Stimulated activated CD8-positive, alpha-beta memory T cell treated with anti-CD3 and anti-CD28 coated beads, Interleukin-15, amount 100 ng/mL, for 48 hours (primary cell): ENCODE results near the gene RABL6.
"Not testable (repeated sequence)": the region's sequence is repeated elsewhere in the genome, so short reads cannot be mapped to it uniquely, and the experiment has no call there.

Source experiments
- DNase-seq, 2 donors: peaks; one replicate each; pipeline ENCODE4 v3.0.0-alpha.2; 2020; ENCODE audit warnings: low read depth in 2 of 2

Gene RABL6

DNA sequence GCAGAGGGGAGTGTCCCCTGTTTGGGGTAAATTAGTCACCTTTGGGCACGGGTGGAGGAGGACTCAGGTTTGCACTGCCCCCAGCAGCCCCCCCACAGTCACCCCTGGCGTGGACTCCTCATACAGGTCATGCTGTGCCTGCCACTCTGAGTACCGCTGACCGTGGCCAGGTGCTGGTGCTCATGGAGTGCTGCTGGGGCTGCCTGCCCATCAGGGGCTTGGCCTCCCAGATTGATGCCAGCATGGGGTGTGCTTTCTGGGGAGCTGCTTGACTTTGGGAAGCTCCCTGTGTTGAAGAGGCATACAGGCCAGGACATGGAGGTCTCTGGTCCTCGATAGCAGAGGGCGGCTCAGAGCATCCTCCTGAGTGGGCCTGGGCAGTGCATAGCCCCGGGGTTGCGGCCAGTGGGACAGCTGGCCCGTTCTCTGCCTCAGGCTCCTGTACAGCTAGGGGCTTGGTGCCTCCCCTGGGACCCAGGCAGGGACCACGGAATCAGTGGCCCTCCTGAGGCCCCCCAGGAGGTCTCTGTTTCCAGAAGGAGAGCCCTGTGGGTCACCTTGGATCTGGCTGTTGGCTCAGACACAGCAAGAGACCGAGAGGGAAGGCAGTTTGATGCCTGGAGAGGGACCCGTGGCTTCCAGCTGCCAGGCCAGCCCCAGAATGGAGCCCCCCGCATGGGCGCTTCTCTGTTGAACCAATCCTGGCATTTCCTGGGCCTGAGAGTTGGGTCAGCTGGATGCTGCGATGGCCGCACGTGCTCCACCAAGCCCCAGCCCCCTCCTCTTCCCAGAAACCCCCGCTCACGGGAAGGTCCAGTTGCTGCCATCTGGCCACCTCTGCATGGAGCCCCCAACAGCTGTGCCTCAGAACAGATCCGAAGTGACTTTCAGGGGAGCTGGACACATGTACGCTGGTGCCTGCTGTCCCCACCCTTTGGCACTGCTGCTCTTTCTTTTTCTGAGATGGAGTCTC, 28.5 kb downstream of the RABL6 start:
- no peak for DNase-seq

DNA sequence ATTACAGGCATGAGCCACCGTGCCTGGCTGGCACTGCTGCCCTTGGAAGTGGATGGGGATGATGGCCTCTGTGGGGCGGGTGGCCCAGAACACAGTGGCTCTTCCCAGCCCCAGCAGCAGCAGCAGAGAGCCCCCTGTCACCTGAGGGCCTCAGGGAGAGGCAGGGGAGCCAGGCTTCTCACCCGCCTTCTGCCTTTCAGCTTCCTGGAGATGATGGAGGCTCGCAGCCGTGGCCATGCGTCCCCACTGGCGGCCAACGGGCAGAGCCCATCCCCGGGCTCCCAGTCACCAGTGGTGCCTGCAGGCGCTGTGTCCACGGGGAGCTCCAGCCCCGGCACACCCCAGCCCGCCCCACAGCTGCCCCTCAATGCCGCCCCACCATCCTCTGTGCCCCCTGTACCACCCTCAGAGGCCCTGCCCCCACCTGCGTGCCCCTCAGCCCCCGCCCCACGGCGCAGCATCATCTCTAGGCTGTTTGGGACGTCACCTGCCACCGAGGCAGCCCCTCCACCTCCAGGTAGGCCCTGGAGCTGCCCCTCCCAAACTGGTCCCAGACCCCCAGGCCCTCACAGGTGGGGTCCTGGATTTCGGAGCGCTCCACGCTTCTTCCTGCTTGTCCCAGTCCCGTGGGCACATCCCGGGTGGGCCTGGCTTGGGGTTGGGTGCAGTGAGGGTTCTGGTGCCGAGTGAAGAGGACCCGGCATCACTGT, 29.6 kb downstream of the RABL6 start:
- no peak for DNase-seq

DNA sequence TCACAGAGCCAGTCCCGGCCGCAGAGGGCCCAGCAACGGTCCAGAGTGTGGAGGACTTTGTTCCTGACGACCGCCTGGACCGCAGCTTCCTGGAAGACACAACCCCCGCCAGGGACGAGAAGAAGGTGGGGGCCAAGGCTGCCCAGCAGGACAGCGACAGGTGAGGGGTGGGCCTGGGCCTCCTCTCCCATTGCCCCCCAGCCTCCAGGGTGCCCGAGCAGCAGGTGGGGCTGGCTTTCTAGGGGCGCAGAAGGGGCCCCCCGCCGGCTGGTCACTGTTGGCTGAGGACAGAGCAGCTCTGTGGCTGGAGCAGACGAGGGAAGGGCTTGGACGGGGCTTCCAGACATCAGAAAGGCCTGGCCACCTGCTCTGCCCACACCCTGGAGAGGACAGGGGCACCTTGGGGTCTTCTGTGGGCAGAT, 30.1 kb downstream of the RABL6 start:
- DNase-seq = not testable (repeated sequence)

DNA sequence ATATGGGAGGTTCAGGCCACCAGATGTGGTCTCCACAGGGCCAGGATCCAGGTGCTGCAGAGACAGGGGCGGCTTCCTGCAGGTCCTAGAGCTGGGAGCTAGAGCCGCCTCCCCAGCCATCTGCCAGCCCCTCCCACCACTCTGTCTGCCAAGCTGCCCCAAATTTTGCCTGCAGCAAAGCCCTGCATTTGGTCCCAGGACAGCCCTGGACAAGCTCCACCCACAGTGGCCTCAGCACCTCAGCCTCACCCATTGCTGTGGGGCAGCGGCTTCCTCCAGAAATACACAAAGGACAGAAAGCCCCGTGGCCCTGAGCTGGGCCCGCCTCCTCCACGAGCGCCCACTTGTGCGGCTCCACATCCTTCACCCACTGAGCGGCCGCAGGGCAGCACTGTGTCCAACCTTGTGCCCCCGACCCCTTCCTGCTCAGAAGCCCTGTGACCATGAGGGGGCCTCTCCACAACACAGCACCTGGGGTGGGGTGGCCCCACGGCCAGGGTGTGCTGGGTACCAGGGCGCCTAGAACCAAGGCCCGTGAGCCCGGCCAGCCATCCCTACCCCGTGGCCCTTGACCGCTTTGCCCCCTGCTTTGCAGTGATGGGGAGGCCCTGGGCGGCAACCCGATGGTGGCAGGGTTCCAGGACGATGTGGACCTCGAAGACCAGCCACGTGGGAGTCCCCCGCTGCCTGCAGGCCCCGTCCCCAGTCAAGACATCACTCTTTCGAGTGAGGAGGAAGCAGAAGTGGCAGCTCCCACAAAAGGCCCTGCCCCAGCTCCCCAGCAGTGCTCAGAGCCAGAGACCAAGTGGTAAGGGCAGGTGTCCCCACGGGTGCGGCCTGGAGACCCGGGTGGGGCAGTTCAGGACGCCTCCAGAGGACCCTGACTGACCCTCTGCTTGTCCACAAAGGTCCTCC, 30.8 kb downstream of the RABL6 start:
- DNase-seq = no peak

DNA sequence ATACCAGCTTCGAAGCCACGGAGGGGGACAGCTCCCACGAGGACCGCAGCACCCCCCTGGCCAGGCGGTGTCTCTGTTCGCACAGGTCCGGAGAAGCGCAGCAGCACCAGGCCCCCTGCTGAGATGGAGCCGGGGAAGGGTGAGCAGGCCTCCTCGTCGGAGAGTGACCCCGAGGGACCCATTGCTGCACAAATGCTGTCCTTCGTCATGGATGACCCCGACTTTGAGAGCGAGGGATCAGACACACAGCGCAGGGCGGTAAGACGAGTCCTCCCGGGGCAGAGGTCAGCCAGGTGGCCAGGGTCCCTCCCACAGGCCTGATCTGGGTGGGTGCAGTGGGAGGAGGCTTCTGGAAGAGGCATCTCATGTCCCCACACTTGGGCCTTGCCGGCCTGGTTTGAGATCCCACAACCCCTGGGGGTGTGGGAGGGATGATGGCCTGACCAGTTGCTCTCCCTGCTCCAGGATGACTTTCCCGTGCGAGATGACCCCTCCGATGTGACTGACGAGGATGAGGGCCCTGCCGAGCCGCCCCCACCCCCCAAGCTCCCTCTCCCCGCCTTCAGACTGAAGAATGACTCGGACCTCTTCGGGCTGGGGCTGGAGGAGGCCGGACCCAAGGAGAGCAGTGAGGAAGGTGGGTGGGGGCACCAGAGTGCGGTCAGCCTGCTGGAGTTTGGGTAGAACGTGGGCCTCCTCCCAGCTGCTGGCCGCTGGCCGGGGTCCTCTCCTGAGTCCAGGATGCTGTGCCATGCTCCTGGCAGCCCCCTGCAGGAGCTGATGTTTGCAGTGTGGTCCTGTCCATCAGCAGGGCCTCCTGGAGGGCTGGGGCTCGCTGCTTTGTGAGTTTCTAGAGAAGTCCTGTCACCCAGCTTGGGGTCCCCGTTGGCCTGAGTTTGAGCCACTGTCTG, 31.7 kb downstream of the RABL6 start:
- DNase-seq = no peak

- DNase-seq = no peak
Observed at GRCh38 chr9:136840140-136840876, 32.6 kb downstream of the RABL6 start.

- no peak for DNase-seq
Observed at GRCh38 chr9:136840877-136841645, 33.3 kb downstream of the RABL6 start.

- DNase-seq = not testable (repeated sequence)
Observed at GRCh38 chr9:136841646-136842379, 34.1 kb downstream of the RABL6 start.

- DNase-seq = peak; percentile 65 to 72
Observed at GRCh38 chr9:136842380-136842948, 34.7 kb downstream of the RABL6 start, which contains the start of gene AJM1. Gene AJM1 (plus strand): TSS chr9:136842478. CDS start chr9:136844415, 1,937 bp downstream.

GRCh38 chr9:136843159-136843800, 35.5 kb downstream of the RABL6 start:
- not testable (repeated sequence) for DNase-seq

DNA sequence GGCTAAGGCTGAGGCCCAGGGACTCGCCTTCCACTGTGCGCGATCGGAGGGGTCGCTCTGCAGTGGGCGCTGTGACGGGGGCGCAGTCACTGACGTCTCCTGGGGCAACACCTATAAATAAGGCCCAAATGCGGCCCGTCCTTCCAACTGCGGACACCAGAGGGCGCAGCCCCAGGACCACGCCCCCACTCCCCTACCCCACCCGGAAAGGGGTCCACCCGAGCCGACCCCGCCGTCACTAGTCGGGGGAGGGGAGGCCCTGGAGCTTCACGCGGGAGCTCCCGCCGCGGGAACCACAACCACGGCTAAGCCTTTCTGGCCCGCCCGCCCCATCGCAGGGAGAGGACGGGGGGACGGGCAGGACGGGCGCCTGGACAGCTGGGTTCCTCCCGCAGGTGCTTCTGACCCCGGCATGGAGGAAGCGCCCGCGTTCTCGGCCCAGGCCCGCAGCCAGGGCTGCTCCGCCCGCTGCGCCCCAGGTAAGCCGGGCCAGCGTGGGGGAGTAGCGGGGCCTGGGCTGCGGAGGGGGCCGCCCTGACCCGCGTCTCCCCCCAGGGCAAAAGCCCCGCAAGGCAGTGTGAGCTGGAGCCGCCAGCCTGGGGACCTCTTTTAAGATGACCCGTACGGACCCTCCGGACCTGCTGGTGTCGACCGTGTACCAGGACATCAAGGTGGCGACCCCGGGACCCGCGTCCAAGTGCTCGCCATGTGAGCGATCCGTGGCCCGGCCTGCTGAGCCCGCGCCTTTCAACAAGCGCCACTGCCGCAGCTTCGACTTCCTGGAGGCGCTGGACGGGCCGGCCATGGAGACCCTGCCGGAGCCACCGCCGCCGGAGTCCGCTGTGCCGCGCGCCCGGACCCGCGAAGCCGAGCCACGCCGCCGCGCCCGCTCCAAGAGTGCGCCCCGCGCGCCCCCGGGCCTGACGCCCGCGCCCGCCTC, 36.3 kb downstream of the RABL6 start:
- peak in 1 of 2 donors; percentile 40 for DNase-seq

DNA sequence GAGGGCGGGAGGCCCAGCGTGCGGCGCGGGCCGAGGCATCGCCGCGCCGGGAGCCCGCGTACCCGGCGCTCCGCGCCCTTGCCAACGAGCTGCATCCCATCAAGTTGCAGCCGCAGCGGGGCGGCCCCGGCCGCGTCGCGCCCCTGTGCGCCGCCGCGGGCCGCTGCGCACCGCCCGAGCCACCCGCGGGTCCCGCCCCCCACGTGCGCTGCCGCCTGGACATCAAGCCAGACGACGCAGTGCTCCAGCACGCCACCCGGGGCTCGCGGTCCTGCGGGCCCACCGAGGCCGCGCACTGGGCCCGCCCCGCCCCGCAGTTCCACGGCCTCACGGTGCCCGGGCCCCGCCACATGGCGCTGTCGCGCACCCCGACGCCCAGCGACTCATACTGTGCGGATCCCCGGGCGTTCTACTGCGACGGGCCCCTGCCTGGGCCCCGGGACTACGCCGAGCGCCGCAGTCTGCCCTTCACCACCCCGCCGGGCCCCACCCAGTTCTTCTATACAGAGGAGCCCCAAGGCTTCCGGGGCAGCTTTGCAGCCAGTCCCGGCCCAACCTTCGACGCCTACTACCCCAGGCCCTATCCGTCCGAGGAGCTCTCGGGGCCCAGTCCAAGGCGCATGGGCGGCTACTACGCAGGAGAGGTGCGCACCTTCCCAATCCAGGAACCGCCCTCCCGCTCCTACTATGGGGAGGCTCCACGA, 37.2 kb downstream of the RABL6 start:
- no peak for DNase-seq

DNA sequence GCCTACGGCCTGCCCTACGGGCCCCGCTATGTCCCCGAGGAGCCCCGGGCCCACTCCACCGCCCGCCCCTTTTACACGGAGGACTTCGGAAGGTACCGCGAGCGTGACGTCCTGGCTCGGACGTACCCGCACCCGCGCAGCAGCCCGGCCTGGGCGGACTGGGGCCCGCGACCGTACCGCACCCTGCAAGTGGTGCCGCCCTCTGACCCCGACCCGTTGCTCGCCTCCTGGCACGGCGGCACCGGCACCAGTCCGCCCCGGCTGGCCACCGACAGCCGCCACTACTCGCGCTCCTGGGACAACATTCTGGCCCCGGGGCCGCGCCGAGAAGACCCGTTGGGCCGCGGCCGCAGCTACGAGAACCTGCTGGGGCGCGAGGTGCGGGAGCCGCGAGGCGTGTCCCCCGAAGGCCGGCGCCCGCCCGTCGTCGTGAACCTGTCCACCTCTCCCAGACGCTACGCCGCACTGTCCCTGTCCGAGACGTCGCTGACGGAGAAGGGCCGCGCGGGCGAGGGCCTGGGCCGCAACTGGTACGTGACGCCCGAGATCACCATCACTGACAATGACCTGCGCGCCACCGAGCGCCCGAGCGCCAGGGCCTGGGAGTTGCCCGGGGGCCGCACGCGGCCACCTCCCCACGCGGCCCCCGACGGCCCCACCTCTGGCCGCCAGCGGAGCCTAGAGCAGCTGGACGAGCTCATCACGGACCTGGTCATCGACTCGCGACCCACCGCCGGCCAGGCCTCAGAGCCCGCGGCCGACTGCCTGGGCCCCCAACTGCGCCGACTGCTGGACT, 37.9 kb downstream of the RABL6 start:
- DNase-seq = no peak

- no peak for DNase-seq
Observed at GRCh38 chr9:136846376-136847087, 38.8 kb downstream of the RABL6 start.
